ENCODE results near the gene PERP. TPM values are rescaled to one million over a fixed set of nuclear protein-coding genes. Genes with fewer than 3 reads are reported as not detected.

PERP gene
- 10 to 100 TPM; 47.9 to 72.9 (median 60.3) TPM for total RNA-seq
- long read RNA-seq, donor 1, full-length matches to known transcripts = 228 of 236 reads
- long read RNA-seq, donor 1, partial matches to known transcripts = 6 of 236 reads
- long read RNA-seq, donor 1, other reads (novel, unspliced or antisense) = 2 of 236 reads
- long read RNA-seq, donor 2, full-length matches to known transcripts = 190 of 200 reads
- long read RNA-seq, donor 2, partial matches to known transcripts = 8 of 200 reads
- long read RNA-seq, donor 2, other reads (novel, unspliced or antisense) = 2 of 200 reads

GRCh38 chr6:138107078-138107751 is at the start of gene PERP:
Gene PERP (minus strand): TSS chr6:138107419. CDS start chr6:138107340, 79 bp downstream.
- Histone ChIP-seq H3K4me3 (peak within 1 kb of the TSS; percentile 76), H3K4me1 (ENCODE audit: low read depth) (peaks cover 6% of the 10 kb centered on the region), H3K36me3 (ENCODE audit: low read depth) (no peaks in the 10 kb centered on the region), H3K9me3 (no peaks in the 10 kb centered on the region)
- peak; percentile 90 to 93 (median 92) for DNase-seq
- ATAC-seq = peak; percentile 95
- no peak for TF ChIP-seq CTCF (IDR thresholded peaks at IDR 0.05)
- intact Hi-C loops (cut with DNase I, micrococcal nuclease) = loop anchor here in 1 of 2 donors (5.0 kb wide), 1 partner anchor 105 kb away; no protein-coding TSS in a partner anchor

GRCh38 chr6:138155443-138155842 is 48.2 kb upstream of the PERP start:
- no peak overlapping the region for H3K4me3 ChIP-seq

GRCh38 chr6:138146544-138146943 is 39.3 kb upstream of the PERP start:
- no peak for DNase-seq
- Histone ChIP-seq H3K4me3 (no peak overlapping the region), H3K4me1 (ENCODE audit: low read depth) (no peaks in the 10 kb centered on the region), H3K9me3 (no peaks in the 10 kb centered on the region), H3K36me3 (ENCODE audit: low read depth) (no peaks in the 10 kb centered on the region)
- intact Hi-C loops (cut with DNase I, micrococcal nuclease) = no loop called here
- ATAC-seq = no peak
- TF ChIP-seq CTCF (IDR thresholded peaks at IDR 0.05) = no peak

More at GRCh38 chr6:138155443-138155842, 48.2 kb upstream of the PERP start:
- H3K9me3 ChIP-seq = peaks cover 2% of the 10 kb centered on the region
- intact Hi-C loops (cut with DNase I, micrococcal nuclease) = no loop called here
- no peak for DNase-seq
- H3K36me3 ChIP-seq (ENCODE audit: low read depth) = no peaks in the 10 kb centered on the region
- ATAC-seq = no peak
- no peaks in the 10 kb centered on the region for H3K4me1 ChIP-seq (ENCODE audit: low read depth)
- no peak for TF ChIP-seq CTCF (IDR thresholded peaks at IDR 0.05)

- Histone ChIP-seq H3K36me3 (ENCODE audit: low read depth) (no peaks in the 10 kb centered on the region), H3K9me3 (no peaks in the 10 kb centered on the region), H3K4me3 (no peak overlapping the region), H3K4me1 (ENCODE audit: low read depth) (no peaks in the 10 kb centered on the region)
- no peak for ATAC-seq
- intact Hi-C loops (cut with DNase I, micrococcal nuclease) = no loop called here
- no peak for TF ChIP-seq CTCF (IDR thresholded peaks at IDR 0.05)
- no peak for DNase-seq
These were observed 38.2 kb upstream of the PERP start for GRCh38 chr6:138145402-138145801.

GRCh38 chr6:138142806-138143205 is 35.6 kb upstream of the PERP start:
- intact Hi-C loops (cut with DNase I, micrococcal nuclease) = no loop called here
- Histone ChIP-seq H3K36me3 (ENCODE audit: low read depth) (no peaks in the 10 kb centered on the region), H3K9me3 (no peaks in the 10 kb centered on the region), H3K4me1 (ENCODE audit: low read depth) (no peaks in the 10 kb centered on the region), H3K4me3 (no peak overlapping the region)
- ATAC-seq = no peak
- DNase-seq = no peak
- no peak for TF ChIP-seq CTCF (IDR thresholded peaks at IDR 0.05)
